K562 (cell line): ENCODE data around the gene EDEM1. TPM values are rescaled to one million over a fixed set of nuclear protein-coding genes. Genes with fewer than 3 reads are reported as not detected.

Experiments used
- CLOCK ChIP-seq: fragments of 250-450 bp; sonication (Bioruptor Pico); IDR thresholded peaks from 2 replicates; pipeline ENCODE4 v1.4.0; 2020; ENCODE audit warnings: mild to moderate bottlenecking, moderate library complexity, borderline replicate concordance
- DIDO1 ChIP-seq: fragments of 450-650 bp; IDR thresholded peaks from 2 replicates; pipeline ENCODE4 v1.6.1; 2016; ENCODE audit warnings: low read depth, missing biosample characterization, missing genetic modification characterization
- FOXA3 ChIP-seq, 2 experiments: fragments of 450-650 bp in 1 of 2; sonication (generic) in 1 of 2; formaldehyde crosslinking; IDR thresholded peaks in 1 of 2; conservative IDR thresholded peaks in 1 of 2; 2 replicates each; pipeline versions ENCODE4 v1.4.0 to v1.8.0; 2020 to 2022; ENCODE audit warnings: mild to moderate bottlenecking in 2 of 2, missing genetic modification reagents in 1 of 2
- FOXK1 ChIP-seq: sonication (generic); formaldehyde crosslinking; IDR thresholded peaks from 2 replicates; pipeline ENCODE4 v1.8.0; 2022; ENCODE audit warnings: missing genetic modification reagents, mild to moderate bottlenecking, borderline replicate concordance
- HOXB6 ChIP-seq: fragments of 250-450 bp; sonication (Bioruptor Pico); IDR thresholded peaks from 2 replicates; pipeline ENCODE4 v1.5.1; 2022; ENCODE audit warnings: mild to moderate bottlenecking, borderline replicate concordance
- NFE2 ChIP-seq: IDR thresholded peaks from 2 replicates; pipeline ENCODE4 v1.6.1; 2014; ENCODE audit warnings: antibody characterized with exemption, low read depth
- PHF20 ChIP-seq: fragments of 450-650 bp; IDR thresholded peaks from 2 replicates; pipeline ENCODE4 v1.6.1; 2018; ENCODE audit not compliant: partially characterized antibody
- PHF8 ChIP-seq: fragments of 200-600 bp; sonication (generic); IDR thresholded peaks from 2 replicates; pipeline ENCODE4 v1.6.1; 2012; ENCODE audit warnings: mixed run types, mild to moderate bottlenecking, inconsistent platforms, low read length, moderate library complexity, borderline replicate concordance
- SRSF3 ChIP-seq: fragments of 200-400 bp; formaldehyde crosslinking; IDR thresholded peaks from 2 replicates; pipeline ENCODE4 v1.6.1; 2016; ENCODE audit warnings: mild to moderate bottlenecking, low read length, moderate library complexity; ENCODE audit not compliant: insufficient read depth
- ZC3H11A ChIP-seq: IDR thresholded peaks from 2 replicates; pipeline ENCODE4 v1.6.1; 2012; ENCODE audit warnings: low read depth, low read length, improper control_type of control experiment
- ZFP91 ChIP-seq: sonication (generic); formaldehyde crosslinking; IDR thresholded peaks from 2 replicates; pipeline ENCODE4 v1.8.0; 2022; ENCODE audit warnings: mild to moderate bottlenecking, missing genetic modification reagents
- ZNF121 ChIP-seq: sonication (generic); formaldehyde crosslinking; conservative IDR thresholded peaks from 2 replicates; pipeline ENCODE4 v1.8.0; 2022; ENCODE audit warnings: missing genetic modification reagents
- ZNF124 ChIP-seq: sonication (generic); formaldehyde crosslinking; IDR thresholded peaks from 2 replicates; pipeline ENCODE4 v1.8.1; 2022; ENCODE audit warnings: missing genetic modification reagents
- ZNF644 ChIP-seq: fragments of 200-800 bp; sonication (Bioruptor generic); IDR thresholded peaks from 2 replicates; pipeline ENCODE4 v1.6.1; 2016; ENCODE audit warnings: low read depth, missing genetic modification characterization, missing compliant biosample characterization
- ZNF696 ChIP-seq: fragments of 250-450 bp; sonication (Bioruptor Pico); conservative IDR thresholded peaks from 2 replicates; pipeline ENCODE4 v1.4.0; 2020; ENCODE audit warnings: mild to moderate bottlenecking, moderate library complexity
- ZSCAN32 ChIP-seq: fragments of 450-650 bp; formaldehyde crosslinking; IDR thresholded peaks from 2 replicates; pipeline ENCODE4 v1.4.0; 2020; ENCODE audit warnings: mild to moderate bottlenecking, moderate library complexity
- polyA plus RNA-seq, 8 experiments: library from polyadenylated mRNA; depleted of rRNA in 4 of 8; stranded (reverse) in 5 of 8; unstranded in 3 of 8; fragments of >200 nt; fragmentation: Nextera tagmentation in 2 of 8; fragmentation: Illumina TruSeq in 1 of 8; extraction: Ambion mirVana in 2 of 8; extraction: Trizol in 1 of 8; gene quantifications; 2 replicates each; pipeline versions ENCODE4 v1.2.1 to v1.2.3, GENCODE V29; 2011 to 2014; ENCODE audit warnings: inconsistent platforms in 1 of 8, missing spikeins in 1 of 8
- total RNA-seq, 7 experiments: library from RNA; depleted of rRNA in 6 of 7; stranded (reverse); fragments of >200 nt in 6 of 7; fragmentation: Illumina TruSeq in 2 of 7; extraction: Trizol in 2 of 7; gene quantifications; 2 replicates each; pipeline versions ENCODE4 v1.2.1 to v1.2.3, GENCODE V29; 2011 to 2021; ENCODE audit warnings: low replicate concordance in 1 of 7
- TF ChIP-seq, protein P1 (sequence below), 3 experiments: fragments of 200-800 bp in 1 of 3; sonication (Bioruptor generic) in 1 of 3; sonication (generic) in 1 of 3; formaldehyde crosslinking in 1 of 3; IDR thresholded peaks; 2 replicates each; pipeline versions ENCODE4 v1.6.1 to v1.8.0; 2016 to 2022; ENCODE audit warnings: mild to moderate bottlenecking in 2 of 3, missing compliant biosample characterization in 2 of 3, missing genetic modification characterization in 2 of 3, missing genetic modification reagents in 1 of 3
- TF ChIP-seq, protein P2 (sequence below): fragments of 250-450 bp; sonication (Bioruptor Pico); IDR thresholded peaks from 2 replicates; pipeline ENCODE4 v1.9.0; 2021; ENCODE audit warnings: mild to moderate bottlenecking
- TF ChIP-seq, protein P3 (sequence below): fragments of 250-450 bp; sonication (Bioruptor Pico); IDR thresholded peaks from 2 replicates; pipeline ENCODE4 v1.4.0; 2020; ENCODE audit warnings: mild to moderate bottlenecking, moderate library complexity

Gene EDEM1
- total and polyA plus RNA-seq, 9 of the 15 experiments (the other 6 are each of a cell fraction or from before 2014, with no cell fraction given) = 6.2 to 36.7 (median 14.3) TPM

DNA sequence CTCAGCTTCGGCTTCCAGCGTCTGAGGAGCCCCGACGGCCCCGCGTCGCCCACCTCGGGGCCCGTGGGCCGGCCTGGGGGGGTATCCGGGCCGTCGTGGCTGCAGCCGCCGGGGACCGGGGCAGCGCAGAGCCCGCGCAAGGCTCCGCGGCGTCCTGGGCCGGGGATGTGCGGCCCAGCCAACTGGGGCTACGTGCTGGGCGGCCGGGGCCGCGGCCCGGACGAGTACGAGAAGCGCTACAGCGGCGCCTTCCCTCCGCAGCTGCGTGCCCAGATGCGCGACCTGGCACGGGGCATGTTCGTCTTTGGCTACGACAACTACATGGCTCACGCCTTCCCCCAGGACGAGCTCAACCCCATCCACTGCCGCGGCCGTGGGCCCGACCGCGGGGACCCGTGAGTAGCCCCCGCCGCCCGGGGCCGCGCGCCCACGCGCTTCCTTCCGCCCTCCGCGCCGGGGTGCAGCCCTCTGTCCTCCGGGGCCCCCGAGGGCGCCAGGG, 462 bp downstream of the EDEM1 start (continued):
- no peak for TF ChIP-seq ZC3H11A
- TF ChIP-seq CLOCK = no peak
- TF ChIP-seq PHF8 = peak; percentile 60; the same call in 1 of the 2 replicates
- no peak for TF ChIP-seq ZNF644 (tag)
- TF ChIP-seq ZNF696 (CRISPR knock-in tag) = no peak
- no peak for TF ChIP-seq DIDO1 (tag)
- no peak for TF ChIP-seq PHF20
- TF ChIP-seq, protein P1, sequence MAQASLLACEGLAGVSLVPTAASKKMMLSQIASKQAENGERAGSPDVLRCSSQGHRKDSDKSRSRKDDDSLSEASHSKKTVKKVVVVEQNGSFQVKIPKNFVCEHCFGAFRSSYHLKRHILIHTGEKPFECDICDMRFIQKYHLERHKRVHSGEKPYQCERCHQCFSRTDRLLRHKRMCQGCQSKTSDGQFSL (CRISPR knock-in tag; IDR thresholded peaks at IDR 0.05) = 0 out of 2 replicates have a peak, but pooled peaks have one; percentile 51
- TF ChIP-seq, protein P1 (tag; IDR thresholded peaks at IDR 0.05) = no peak
- no peak for TF ChIP-seq FOXK1 (CRISPR knock-in tag)
- TF ChIP-seq FOXA3 (CRISPR knock-in tag; conservative IDR thresholded peaks at IDR 0.05 in 1 of 2, IDR thresholded peaks at IDR 0.05 in 1 of 2) = no peak
- TF ChIP-seq, protein P2, sequence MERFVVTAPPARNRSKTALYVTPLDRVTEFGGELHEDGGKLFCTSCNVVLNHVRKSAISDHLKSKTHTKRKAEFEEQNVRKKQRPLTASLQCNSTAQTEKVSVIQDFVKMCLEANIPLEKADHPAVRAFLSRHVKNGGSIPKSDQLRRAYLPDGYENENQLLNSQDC (CRISPR knock-in tag) = no peak
- no peak for TF ChIP-seq NFE2
- no peak for TF ChIP-seq ZNF124 (CRISPR knock-in tag)
- no peak for TF ChIP-seq HOXB6 (CRISPR knock-in tag)
- no peak for TF ChIP-seq SRSF3
- 0 out of 2 replicates have a peak, but pooled peaks have one; percentile 9 for TF ChIP-seq ZNF121 (CRISPR knock-in tag)
- TF ChIP-seq ZSCAN32 (CRISPR knock-in tag) = no peak
- TF ChIP-seq, protein P3, sequence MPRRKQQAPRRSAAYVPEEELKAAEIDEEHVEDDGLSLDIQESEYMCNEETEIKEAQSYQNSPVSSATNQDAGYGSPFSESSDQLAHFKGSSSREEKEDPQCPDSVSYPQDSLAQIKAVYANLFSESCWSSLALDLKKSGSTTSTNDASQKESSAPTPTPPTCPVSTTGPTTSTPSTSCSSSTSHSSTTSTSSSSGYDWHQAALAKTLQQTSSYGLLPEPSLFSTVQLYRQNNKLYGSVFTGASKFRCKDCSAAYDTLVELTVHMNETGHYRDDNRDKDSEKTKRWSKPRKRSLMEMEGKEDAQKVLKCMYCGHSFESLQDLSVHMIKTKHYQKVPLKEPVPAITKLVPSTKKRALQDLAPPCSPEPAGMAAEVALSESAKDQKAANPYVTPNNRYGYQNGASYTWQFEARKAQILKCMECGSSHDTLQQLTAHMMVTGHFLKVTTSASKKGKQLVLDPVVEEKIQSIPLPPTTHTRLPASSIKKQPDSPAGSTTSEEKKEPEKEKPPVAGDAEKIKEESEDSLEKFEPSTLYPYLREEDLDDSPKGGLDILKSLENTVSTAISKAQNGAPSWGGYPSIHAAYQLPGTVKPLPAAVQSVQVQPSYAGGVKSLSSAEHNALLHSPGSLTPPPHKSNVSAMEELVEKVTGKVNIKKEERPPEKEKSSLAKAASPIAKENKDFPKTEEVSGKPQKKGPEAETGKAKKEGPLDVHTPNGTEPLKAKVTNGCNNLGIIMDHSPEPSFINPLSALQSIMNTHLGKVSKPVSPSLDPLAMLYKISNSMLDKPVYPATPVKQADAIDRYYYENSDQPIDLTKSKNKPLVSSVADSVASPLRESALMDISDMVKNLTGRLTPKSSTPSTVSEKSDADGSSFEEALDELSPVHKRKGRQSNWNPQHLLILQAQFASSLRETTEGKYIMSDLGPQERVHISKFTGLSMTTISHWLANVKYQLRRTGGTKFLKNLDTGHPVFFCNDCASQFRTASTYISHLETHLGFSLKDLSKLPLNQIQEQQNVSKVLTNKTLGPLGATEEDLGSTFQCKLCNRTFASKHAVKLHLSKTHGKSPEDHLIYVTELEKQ = no peak
- TF ChIP-seq ZFP91 (CRISPR knock-in tag) = no peak
